Measurements from ENCODE around the gene SIN3A.
"Not testable (repeated sequence)": the region's sequence is repeated elsewhere in the genome, so short reads cannot be mapped to it uniquely, and the experiment has no call there.

Gene SIN3A

GRCh38 chr15:75449585-75450306, 1.7 kb downstream of the SIN3A start:
- no peak for DNase-seq

- DNase-seq = peak; percentile 34
These were observed 3.3 kb downstream of the SIN3A start for GRCh38 chr15:75448171-75448570.

- no peak for DNase-seq
These were observed 5.3 kb downstream of the SIN3A start for GRCh38 chr15:75446151-75446550.

- DNase-seq = not testable (repeated sequence)
These were observed 6.2 kb downstream of the SIN3A start for GRCh38 chr15:75445324-75445723.

GRCh38 chr15:75443972-75444453, 7.5 kb downstream of the SIN3A start:
- peak; percentile 7 for DNase-seq

GRCh38 chr15:75437721-75438120, 13.8 kb downstream of the SIN3A start:
- no peak for DNase-seq

- no peak for DNase-seq
These were observed 14.6 kb downstream of the SIN3A start for GRCh38 chr15:75436881-75437280.

GRCh38 chr15:75431682-75432081, 19.8 kb downstream of the SIN3A start:
- DNase-seq = no peak

- DNase-seq = no peak
These were observed 20.2 kb downstream of the SIN3A start for GRCh38 chr15:75431270-75431669.

GRCh38 chr15:75430259-75430658, 21.2 kb downstream of the SIN3A start:
- no peak for DNase-seq

- no peak for DNase-seq
These were observed 23.3 kb downstream of the SIN3A start for GRCh38 chr15:75428152-75428551.

GRCh38 chr15:75425966-75426500, 25.5 kb downstream of the SIN3A start:
- DNase-seq = no peak

- DNase-seq = no peak
These were observed 28.9 kb downstream of the SIN3A start for GRCh38 chr15:75422554-75422953.

GRCh38 chr15:75420698-75421097, 30.8 kb downstream of the SIN3A start:
- no peak for DNase-seq

GRCh38 chr15:75416584-75416983, 34.9 kb downstream of the SIN3A start:
- no peak for DNase-seq

GRCh38 chr15:75410196-75410595, 41.3 kb downstream of the SIN3A start:
- DNase-seq = no peak

- no peak for DNase-seq
These were observed 44.4 kb downstream of the SIN3A start for GRCh38 chr15:75407083-75407482.

- no peak for DNase-seq
These were observed 47.6 kb downstream of the SIN3A start for GRCh38 chr15:75403892-75404291.

- DNase-seq = no peak
These were observed 54.0 kb downstream of the SIN3A start for GRCh38 chr15:75397494-75397893.

GRCh38 chr15:75389791-75390382, 61.6 kb downstream of the SIN3A start:
- DNase-seq = no peak

- DNase-seq = not testable (repeated sequence)
These were observed 67.5 kb downstream of the SIN3A start for GRCh38 chr15:75383986-75384385.

- no peak for DNase-seq
These were observed 70.7 kb downstream of the SIN3A start for GRCh38 chr15:75380773-75381172.

GRCh38 chr15:75371901-75372688, 79.4 kb downstream of the SIN3A start:
- DNase-seq = no peak

- no peak for DNase-seq
These were observed 80.0 kb downstream of the SIN3A start for GRCh38 chr15:75371486-75371885.
